GM18867 (cell line): ENCODE results near the gene QPRT.
A peak's percentile ranks its signal among the peaks of the same experiment; 100 is the strongest.
"Not testable (repeated sequence)": the region's sequence is repeated elsewhere in the genome, so short reads cannot be mapped to it uniquely, and the experiment has no call there.

Source experiments
- ATAC-seq: cut with Tn5 transposase; IDR thresholded peaks from one replicate; pipeline ENCODE4 v1.9.1; 2021; ENCODE audit warnings: mild to moderate bottlenecking, moderate library complexity; ENCODE audit not compliant: unreplicated experiment

Gene QPRT

DNA sequence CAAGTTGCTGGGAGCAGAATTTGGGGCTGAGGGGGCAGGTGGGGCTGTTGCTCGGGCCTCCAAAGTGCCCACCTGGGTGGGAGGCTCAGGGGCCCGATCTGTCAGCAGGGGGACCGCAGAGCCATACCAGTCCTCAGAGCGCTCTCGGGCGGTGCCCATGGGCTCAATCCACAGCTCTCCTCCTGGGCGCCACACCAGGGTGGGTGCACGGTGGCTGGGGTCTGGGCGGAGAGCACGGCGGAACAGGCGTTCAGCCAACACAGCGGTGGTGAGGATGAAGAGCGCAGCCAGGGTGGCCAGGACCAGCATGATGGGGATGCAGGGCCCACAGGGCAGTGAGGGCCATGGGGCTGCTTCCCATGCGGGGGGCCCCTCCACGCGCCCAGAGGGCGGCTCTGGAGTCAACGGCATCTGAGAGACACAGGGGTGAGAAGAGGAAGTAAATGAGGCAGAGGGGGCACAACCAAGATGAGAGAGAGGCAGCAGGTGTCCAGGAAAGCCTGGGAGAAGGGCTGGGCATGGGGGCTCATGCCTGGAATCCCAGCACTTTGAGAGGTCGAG is 65.6 kb downstream of the QPRT start:
- ATAC-seq: no peak

DNA sequence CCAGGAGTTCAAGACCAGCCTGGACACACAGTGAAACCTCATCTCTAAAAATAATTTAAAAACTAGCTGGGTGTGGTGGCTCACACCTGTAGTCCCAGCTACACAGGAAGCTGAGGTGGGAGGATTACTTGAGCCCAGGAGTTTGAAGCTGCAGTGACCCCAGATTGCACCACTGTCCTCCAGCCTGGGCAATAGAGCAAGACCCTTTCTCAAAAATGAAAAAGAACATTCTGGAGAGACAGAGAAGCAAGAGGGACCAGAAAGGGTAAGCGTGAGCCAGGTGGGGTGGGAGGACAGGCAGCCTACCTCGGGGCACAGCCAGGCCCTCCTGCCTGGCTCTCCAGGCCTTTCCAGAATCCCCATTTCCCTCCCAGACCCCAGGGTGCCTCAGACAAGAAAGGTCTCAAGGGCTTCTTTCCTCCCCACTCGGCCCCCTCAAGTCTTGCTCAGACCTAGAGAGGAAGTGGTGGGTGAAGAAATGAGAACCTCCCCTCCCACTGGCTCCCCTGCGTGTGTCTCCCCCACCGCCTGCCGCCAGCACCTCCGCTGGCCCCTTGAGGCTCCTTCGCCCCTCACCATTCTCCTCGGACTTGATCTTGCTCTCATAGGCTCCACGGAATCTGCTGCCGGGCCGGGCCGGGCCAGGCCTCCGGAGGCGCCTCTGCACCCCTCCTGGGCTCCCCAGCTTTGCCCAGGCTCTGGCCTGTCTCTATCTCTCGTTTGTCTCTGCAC is 66.3 kb downstream of the QPRT start:
- peak; percentile 38 for ATAC-seq

DNA sequence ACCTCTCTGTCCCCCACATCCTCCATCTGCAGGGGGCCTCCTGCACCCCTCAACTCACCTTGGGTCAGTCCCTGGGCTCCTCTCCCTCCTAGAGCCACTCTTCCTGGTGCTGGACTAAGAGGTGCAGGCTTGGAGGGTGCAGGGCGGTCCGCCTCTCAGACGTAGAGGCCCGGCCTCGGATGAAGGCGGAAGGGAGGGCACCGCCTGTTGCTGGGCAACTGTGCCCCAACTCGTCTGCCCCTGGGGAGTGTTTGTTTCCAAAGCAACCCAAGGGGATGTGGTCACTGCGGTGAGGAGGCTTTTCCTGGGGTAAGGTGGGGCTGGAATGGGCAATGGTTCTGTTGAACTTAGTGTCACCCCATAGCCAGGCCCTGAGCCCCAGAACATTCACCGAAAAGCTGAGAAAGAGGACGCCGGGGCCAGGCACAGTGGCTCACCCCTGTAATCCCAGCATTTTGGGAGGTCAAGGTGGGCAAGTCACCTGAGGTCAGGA is 66.9 kb downstream of the QPRT start, which contains the start of gene C16orf54:
TSS of gene C16orf54 (minus strand) at position 138 of the 493 bp plus-strand sequence. CDS start 1,039 bp downstream, outside the sequence.
- ATAC-seq: peak; percentile 83

DNA sequence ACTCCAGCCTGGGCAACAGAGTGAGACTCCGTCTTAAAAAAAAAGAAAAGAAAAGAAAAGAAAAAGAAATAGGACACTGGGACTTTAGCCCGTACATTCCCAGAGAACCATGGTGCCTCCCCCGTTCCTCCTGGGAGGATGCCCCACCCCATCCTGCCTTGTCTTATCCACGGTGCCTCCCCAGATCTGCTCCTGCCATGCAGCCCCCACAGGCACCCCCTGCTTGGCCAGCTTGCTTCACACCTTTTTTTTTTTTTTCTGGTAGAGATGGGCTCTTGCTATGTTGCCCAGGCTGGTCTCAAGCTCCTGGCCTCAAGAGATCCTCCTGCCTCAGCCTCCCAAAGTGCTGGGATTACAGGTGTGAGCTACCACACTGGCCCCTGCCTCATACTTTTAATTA is 67.5 kb downstream of the QPRT start:
- not testable (repeated sequence) for ATAC-seq
